ENCODE measurements around the gene ADAMTS9.

- TF ChIP-seq POLR2AphosphoS5 (IDR thresholded peaks at IDR 0.05) (no peak), CTCF (IDR thresholded peaks at IDR 0.05) (no peak), POLR2A (IDR thresholded peaks at IDR 0.05) (no peak)
Measured at GRCh38 chr3:64651741-64652241, 36.0 kb downstream of the ADAMTS9 start.
